Measurements from ENCODE around the gene GIN1.
"Not testable (repeated sequence)": the region's sequence is repeated elsewhere in the genome, so short reads cannot be mapped to it uniquely, and the experiment has no call there.

GIN1 gene

GRCh38 chr5:103046706-103047105, 73.2 kb downstream of the GIN1 start:
- not testable (repeated sequence) for H3K27me3 ChIP-seq (replicated peaks; ENCODE audit: control insufficient read depth, insufficient read depth, low read length, poor library complexity, severe bottlenecking); H3K4me1 ChIP-seq (ENCODE audit: control insufficient read depth, insufficient read depth, low read length, poor library complexity, severe bottlenecking); DNase-seq; H3K27ac ChIP-seq (ENCODE audit: insufficient read depth, low read length, poor library complexity, severe bottlenecking); H3K4me3 ChIP-seq (ENCODE audit: insufficient read depth, low read depth, low read length, poor library complexity, severe bottlenecking); H3K36me3 ChIP-seq (ENCODE audit: control insufficient read depth, insufficient read depth, low read length); H3K9me3 ChIP-seq (ENCODE audit: control insufficient read depth, low read length)

GRCh38 chr5:103041071-103041676, 78.8 kb downstream of the GIN1 start:
- no peak overlapping the region for H3K27ac ChIP-seq (ENCODE audit: insufficient read depth, low read length, poor library complexity, severe bottlenecking)
- no peaks in the 10 kb centered on the region for H3K4me1 ChIP-seq (ENCODE audit: control insufficient read depth, insufficient read depth, low read length, poor library complexity, severe bottlenecking)
- no peaks in the 10 kb centered on the region for H3K9me3 ChIP-seq (ENCODE audit: control insufficient read depth, low read length)
- H3K4me3 ChIP-seq (ENCODE audit: insufficient read depth, low read depth, low read length, poor library complexity, severe bottlenecking): no peak overlapping the region
- H3K27me3 ChIP-seq (replicated peaks; ENCODE audit: control insufficient read depth, insufficient read depth, low read length, poor library complexity, severe bottlenecking): no peaks in the 10 kb centered on the region
- H3K36me3 ChIP-seq (ENCODE audit: control insufficient read depth, insufficient read depth, low read length): no peaks in the 10 kb centered on the region
- DNase-seq: no peak

GRCh38 chr5:103037673-103038455, 82.1 kb downstream of the GIN1 start:
- no peaks in the 10 kb centered on the region for H3K27me3 ChIP-seq (replicated peaks; ENCODE audit: control insufficient read depth, insufficient read depth, low read length, poor library complexity, severe bottlenecking)
- no peaks in the 10 kb centered on the region for H3K36me3 ChIP-seq (ENCODE audit: control insufficient read depth, insufficient read depth, low read length)
- no peaks in the 10 kb centered on the region for H3K9me3 ChIP-seq (ENCODE audit: control insufficient read depth, low read length)
- no peak for DNase-seq
- H3K4me3 ChIP-seq (ENCODE audit: insufficient read depth, low read depth, low read length, poor library complexity, severe bottlenecking): no peak overlapping the region
- no peaks in the 10 kb centered on the region for H3K4me1 ChIP-seq (ENCODE audit: control insufficient read depth, insufficient read depth, low read length, poor library complexity, severe bottlenecking)
- no peak overlapping the region for H3K27ac ChIP-seq (ENCODE audit: insufficient read depth, low read length, poor library complexity, severe bottlenecking)

- no peaks in the 10 kb centered on the region for H3K4me1 ChIP-seq (ENCODE audit: control insufficient read depth, insufficient read depth, low read length, poor library complexity, severe bottlenecking)
- no peak overlapping the region for H3K27ac ChIP-seq (ENCODE audit: insufficient read depth, low read length, poor library complexity, severe bottlenecking)
- no peak overlapping the region for H3K4me3 ChIP-seq (ENCODE audit: insufficient read depth, low read depth, low read length, poor library complexity, severe bottlenecking)
These were observed 83.3 kb downstream of the GIN1 start for GRCh38 chr5:103036601-103037000.

More at GRCh38 chr5:103036601-103037000, 83.3 kb downstream of the GIN1 start:
- no peaks in the 10 kb centered on the region for H3K36me3 ChIP-seq (ENCODE audit: control insufficient read depth, insufficient read depth, low read length)
- H3K9me3 ChIP-seq (ENCODE audit: control insufficient read depth, low read length): no peaks in the 10 kb centered on the region
- no peaks in the 10 kb centered on the region for H3K27me3 ChIP-seq (replicated peaks; ENCODE audit: control insufficient read depth, insufficient read depth, low read length, poor library complexity, severe bottlenecking)
- no peak for DNase-seq
